Fibroblast of villous mesenchyme (primary cell): ENCODE measurements around the gene PIP5K1C. TPM values are rescaled to one million over a fixed set of nuclear protein-coding genes. Genes with fewer than 3 reads are reported as not detected.

ENCODE experiments used
- DNase-seq: peaks from one replicate; pipeline ENCODE4 v3.0.0-alpha.2; 2010; ENCODE audit warnings: low read depth
- H3K4me3 ChIP-seq: 2 replicates; pipeline ENCODE4 v1.5.1; 2011; ENCODE audit warnings: low read depth, mild to moderate bottlenecking, low read length
- CTCF ChIP-seq: IDR thresholded peaks from 2 replicates; pipeline ENCODE4 v1.5.1; 2012; ENCODE audit warnings: low read depth, mild to moderate bottlenecking, low read length; ENCODE audit not compliant: insufficient read depth
- total RNA-seq: library from RNA; depleted of rRNA; stranded (reverse); fragments of >200 nt; gene quantifications from 2 replicates; pipeline ENCODE4 v1.2.3, GENCODE V29; 2012

Gene PIP5K1C
- total RNA-seq, 1 donor = 46.2 TPM

GRCh38 chr19:3646336-3647092 is 53.8 kb downstream of the PIP5K1C start:
- no peak for DNase-seq
- no peak overlapping the region for H3K4me3 ChIP-seq
- TF ChIP-seq CTCF = no peak

GRCh38 chr19:3645726-3646125 is 54.5 kb downstream of the PIP5K1C start:
- no peak overlapping the region for H3K4me3 ChIP-seq
- no peak for TF ChIP-seq CTCF
- no peak for DNase-seq

GRCh38 chr19:3645067-3645396 is 55.2 kb downstream of the PIP5K1C start:
- H3K4me3 ChIP-seq = no peak overlapping the region
- TF ChIP-seq CTCF = no peak
- no peak for DNase-seq

- H3K4me3 ChIP-seq = no peak overlapping the region
- no peak for TF ChIP-seq CTCF
- no peak for DNase-seq
Measured at GRCh38 chr19:3644351-3645066, 55.8 kb downstream of the PIP5K1C start.

GRCh38 chr19:3643674-3644313 is 56.5 kb downstream of the PIP5K1C start:
- no peak overlapping the region for H3K4me3 ChIP-seq
- no peak for DNase-seq
- TF ChIP-seq CTCF = no peak

- peak; percentile 5 for DNase-seq
- TF ChIP-seq CTCF = no peak
- no peak overlapping the region for H3K4me3 ChIP-seq
Measured at GRCh38 chr19:3642987-3643673, 57.1 kb downstream of the PIP5K1C start.
